Activated CD4-positive, CD25-positive, alpha-beta regulatory T cell treated with anti-CD3 and anti-CD28 coated beads, Interleukin-2, amount 50 U/mL, for 72 hours (primary cell): ENCODE data around the gene TEX53.

ENCODE experiments used
- DNase-seq: peaks from one replicate; pipeline ENCODE4 v3.0.0; 2021

Gene TEX53

DNA sequence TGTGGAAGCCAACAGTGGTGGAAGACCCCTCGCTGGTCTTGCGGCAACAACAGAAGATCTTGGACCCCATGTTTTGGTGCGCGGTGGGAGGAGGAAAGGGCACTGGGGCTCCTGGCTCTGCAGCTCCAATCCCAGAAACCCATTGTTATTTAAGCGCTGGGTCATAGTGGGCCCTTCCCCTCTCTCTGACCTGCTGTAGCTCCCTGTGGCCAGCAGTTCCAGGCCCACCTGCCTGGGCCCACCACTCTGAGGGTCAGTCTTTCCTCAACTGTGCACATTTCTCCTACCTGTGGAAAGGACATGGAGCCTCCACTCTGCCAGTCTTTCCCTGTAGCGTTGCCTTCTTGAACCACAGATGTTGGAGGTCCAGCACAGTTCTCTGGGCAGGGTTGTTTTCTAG, at the start of gene TEX53:
TEX53 (minus strand) TSS at position 101 of the 400 bp plus-strand sequence; CDS start at position 70, 31 bp downstream.
- no peak for DNase-seq

DNA sequence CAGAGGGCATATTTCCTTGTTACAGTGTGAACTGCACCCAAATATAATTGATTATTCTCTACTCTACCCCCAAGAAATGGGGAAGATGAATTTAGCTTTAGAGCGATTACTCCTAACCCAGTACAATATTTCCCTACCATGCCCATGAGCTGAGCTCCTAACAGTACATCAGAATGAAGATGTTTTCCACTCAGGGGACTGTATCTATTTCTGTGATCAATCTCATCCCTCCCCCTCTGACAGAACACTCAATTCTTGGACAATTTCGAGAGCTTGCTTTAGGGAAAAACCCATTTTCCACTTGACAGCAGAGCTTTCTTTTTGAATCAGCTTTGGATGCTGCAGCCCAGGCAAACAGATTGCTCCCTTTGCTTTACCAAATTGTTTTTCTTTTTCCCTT, 49.1 kb upstream of the TEX53 start:
- DNase-seq = no peak

DNA sequence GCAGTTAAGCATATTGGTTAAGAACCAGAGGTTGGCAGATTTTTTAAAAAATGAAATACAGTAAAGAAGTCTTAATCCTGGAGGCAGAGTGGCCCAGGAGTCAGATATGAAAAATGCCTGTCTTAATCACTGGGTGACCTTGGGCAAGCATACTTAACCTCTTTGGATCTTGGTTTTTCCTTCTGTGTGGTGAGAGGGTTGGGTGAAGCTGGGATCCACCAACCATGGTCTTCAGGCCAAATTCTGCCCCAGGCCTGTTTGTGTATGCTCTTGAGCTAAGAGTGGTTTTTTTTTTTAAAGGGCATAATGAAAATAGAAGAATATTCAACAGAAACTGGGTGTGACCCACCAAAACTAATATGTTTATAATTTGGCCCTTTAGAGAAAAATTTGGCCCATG, 44.4 kb upstream of the TEX53 start:
- DNase-seq = no peak

DNA sequence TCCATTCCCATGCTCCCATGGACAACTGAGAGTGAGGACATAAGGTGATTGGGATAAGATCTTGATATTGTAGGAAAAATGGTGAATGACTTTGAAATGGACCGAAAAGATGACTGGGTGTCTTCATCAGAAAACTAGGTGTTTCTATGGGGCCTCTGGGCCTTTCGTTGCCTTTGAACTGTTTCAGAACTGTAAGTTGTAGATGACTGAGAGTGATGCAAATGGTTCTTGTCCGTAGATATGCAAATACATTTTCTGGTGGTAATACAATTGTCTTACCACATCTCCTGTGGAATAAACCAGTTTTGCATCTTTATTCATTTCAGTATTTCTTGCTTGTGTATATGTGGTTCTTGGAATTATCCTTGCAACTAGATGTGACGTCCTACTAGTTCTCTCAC, 40.3 kb upstream of the TEX53 start:
- DNase-seq = no peak

GRCh38 chr9:114696814-114697544, 39.4 kb upstream of the TEX53 start:
- peak; percentile 55 for DNase-seq

DNA sequence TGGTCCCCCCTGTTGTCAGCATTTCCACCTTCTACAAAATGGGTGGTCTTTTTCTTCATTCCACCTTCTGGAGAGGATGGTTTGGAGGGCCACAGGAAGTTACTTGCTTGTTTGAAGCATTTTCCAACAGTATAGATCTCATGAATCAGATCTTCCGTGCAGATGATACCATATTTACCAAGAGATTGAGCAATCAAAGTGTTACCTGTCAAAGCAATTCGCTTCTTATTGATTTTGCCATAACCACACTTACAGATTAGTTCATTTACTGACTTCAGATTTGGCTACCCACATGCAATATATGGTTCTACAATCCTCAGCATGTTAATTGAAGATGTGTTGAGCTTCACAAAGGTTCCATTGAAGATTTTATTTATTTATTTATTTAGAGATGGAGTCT, 38.3 kb upstream of the TEX53 start:
- DNase-seq = no peak

DNA sequence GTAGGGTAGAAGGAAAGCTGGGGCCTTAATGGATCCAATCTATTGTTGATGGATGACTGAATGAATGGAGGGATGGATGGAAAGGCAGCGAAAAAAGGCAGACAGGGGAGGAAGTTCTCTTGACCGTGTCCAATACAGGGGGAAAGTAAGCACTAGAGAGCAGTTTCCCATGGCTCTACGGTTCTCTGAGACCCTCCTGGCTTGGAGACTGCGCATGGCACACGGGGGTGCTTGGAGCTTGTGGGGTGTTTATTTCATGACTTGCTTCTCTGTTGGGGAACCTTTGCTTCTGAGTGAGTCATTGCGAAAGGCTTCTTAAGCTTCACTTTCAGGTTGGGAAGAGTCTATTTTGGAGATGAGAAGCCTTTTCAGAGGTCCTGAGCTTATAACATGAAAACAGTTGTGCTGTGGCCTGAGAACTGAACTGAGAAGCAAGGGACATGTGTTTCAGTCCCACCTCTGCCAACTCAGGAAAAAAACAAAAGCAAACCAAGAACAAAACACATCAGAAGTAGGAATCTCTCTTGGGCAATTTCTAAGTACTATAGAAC, 37.2 kb upstream of the TEX53 start:
- DNase-seq = no peak

DNA sequence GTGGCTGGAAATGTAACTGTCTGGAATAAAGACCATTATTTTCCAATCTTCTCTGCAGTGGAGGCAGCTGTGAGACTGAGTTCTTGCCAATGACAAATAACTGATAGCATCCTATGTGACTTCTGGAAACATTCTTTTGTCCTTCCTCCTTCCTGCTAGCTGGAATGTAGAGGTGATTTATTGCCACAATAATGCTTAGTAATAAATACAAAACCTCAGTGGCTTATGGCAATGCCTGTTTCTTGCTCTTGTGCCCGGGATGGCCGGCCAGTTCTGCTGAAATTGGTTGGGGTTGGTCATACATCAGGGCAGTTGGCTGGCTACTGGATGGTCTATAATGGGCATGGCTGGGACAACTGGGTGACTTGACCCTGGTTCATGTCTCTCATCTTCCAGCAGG, 36.5 kb upstream of the TEX53 start:
- no peak for DNase-seq

GRCh38 chr9:114693248-114693855, 35.7 kb upstream of the TEX53 start:
- no peak for DNase-seq

DNA sequence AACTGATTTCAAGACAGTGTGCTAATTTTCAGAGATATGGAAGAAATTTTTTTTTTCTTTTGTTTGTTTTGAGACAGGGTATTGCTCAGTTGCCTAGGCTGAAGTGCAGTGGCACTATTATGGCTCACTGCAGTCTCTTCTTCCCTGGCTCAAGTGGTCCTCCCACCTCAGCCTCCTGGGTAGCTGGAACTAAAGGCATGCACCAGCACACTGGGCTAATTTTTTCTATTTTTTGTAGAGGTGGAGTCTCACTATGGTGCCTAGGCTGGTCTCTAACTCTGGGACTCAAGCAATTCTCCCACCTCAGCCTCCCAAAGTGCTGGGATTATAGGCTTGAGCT, 34.3 kb upstream of the TEX53 start:
- no peak for DNase-seq

GRCh38 chr9:114691046-114691955, 33.7 kb upstream of the TEX53 start:
- DNase-seq = peak; percentile 57

- DNase-seq = no peak
Observed at GRCh38 chr9:114690308-114690707, 32.7 kb upstream of the TEX53 start.

GRCh38 chr9:114689813-114690212, 32.2 kb upstream of the TEX53 start:
- no peak for DNase-seq

GRCh38 chr9:114688909-114689610, 31.5 kb upstream of the TEX53 start:
- DNase-seq = no peak

DNA sequence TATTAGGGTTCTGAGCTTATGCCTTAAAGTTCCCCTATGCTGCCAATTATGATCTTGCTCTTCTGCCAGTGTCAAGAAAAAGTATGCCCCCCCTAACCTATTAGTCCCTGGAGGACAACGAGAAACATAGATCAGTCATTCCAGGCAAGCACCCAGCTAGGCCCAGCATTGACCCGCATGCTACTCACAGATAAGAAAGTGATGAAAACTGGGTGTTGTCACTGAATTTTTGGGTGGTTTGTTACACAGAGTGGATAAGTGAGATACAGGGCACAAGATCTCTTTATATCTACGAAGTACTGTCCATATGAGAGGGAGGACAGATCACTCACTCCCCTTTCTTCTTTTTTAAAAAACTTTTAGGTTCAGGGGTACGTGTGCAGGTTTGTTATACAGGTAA, 30.8 kb upstream of the TEX53 start:
- no peak for DNase-seq

DNA sequence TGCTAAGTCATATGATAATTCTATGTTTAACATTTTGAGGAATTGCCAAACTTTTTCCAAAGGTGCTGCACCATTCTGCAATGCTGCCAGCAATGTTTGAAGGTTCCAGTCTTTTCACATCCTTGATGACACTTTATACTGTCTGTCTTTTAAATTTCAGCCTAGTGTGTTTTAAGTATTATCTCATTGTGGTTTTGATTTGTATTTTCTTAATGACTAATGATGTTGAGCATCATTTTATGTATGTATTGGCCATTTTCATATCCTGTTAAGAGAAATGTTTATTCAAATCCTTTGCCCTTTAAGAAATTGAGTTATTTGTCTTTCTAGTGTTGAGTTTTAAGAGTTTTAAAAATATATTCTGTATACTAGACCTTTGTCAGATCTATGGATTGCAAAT, 29.4 kb upstream of the TEX53 start:
- DNase-seq = no peak

DNA sequence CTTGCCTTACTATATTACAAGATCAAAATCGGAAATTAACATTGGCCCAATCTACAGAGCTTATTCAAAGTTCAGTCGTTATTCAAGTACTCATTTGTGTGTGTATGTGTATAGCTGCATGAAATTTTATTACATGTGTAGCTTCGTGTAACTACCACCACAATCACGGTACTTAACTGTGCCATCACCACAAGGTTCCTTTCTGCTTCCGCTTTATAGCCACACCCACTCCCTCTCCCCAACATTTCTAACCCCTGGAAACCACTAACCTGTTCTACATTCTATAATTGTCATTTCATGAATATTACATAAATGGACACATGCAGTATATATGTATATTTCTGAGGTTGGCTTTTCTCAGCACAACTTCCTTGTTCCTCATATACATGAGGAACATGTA, 28.3 kb upstream of the TEX53 start:
- no peak for DNase-seq

GRCh38 chr9:114684036-114684435, 26.4 kb upstream of the TEX53 start:
- DNase-seq = no peak

DNA sequence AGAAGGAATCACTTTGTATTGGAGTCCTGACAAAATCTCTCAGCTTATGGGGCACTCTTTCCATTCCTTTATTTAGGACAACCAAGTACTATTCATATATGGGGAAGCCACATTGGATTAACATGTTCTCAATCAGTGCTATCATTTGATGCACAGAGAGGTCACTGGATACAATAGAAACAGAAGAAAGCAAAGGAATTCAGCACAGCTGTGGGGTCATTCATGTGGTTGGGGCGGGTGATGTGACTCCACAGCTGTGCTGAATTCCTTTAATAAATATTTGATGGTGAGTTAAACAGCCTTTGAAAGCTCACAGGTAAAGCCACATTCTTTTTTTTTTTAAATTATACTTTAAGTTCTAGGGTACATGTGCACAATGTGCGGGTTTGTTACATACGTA, 25.2 kb upstream of the TEX53 start:
- DNase-seq = no peak

- DNase-seq = peak; percentile 73
Observed at GRCh38 chr9:114681594-114682332, 24.2 kb upstream of the TEX53 start, which contains the start of gene TEX48. TEX48 (minus strand) TSS chr9:114682192; CDS start chr9:114671723, 10,469 bp downstream.

GRCh38 chr9:114680259-114681001, 22.8 kb upstream of the TEX53 start:
- no peak for DNase-seq
